ENCODE data around the gene F2R.

F2R gene

DNA sequence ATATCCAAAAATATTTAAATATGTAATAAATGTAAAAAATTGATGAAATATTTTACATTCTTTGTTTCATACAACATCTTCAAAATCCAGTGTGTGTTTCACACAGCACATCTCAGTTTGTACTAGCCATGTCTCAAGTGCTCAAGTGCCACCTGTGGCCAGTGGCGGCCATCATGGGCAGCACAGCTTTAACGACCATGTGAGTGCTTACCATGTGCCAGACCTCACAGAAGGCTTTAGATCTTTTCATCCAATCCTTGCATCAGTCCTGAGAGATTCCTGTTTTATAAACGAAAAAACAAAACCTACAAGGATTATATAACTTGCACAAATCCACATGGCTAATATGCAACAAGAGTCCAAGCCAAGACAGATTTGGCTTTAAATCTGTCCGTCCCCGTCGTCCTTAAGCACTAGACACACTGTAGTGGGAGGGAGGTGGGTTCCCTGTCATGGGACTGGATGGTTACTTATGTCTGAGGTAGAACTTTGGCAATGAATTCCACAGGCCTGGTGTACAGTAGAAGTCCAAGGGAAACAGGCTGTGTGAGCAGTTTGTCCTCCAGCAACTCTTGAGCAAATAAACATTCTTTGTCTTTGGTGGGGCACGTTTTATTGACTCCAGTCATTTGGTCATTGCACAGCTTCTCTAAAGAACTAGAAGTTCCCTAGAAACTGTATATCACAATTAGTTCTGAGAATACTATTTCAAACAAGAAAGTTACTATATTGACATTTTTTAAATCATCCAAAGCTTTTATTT is 25.0 kb upstream of the F2R start:
- no peak overlapping the region for H3K4me3 ChIP-seq (ENCODE audit: low read depth, low read length)
- TF ChIP-seq, protein P1, sequence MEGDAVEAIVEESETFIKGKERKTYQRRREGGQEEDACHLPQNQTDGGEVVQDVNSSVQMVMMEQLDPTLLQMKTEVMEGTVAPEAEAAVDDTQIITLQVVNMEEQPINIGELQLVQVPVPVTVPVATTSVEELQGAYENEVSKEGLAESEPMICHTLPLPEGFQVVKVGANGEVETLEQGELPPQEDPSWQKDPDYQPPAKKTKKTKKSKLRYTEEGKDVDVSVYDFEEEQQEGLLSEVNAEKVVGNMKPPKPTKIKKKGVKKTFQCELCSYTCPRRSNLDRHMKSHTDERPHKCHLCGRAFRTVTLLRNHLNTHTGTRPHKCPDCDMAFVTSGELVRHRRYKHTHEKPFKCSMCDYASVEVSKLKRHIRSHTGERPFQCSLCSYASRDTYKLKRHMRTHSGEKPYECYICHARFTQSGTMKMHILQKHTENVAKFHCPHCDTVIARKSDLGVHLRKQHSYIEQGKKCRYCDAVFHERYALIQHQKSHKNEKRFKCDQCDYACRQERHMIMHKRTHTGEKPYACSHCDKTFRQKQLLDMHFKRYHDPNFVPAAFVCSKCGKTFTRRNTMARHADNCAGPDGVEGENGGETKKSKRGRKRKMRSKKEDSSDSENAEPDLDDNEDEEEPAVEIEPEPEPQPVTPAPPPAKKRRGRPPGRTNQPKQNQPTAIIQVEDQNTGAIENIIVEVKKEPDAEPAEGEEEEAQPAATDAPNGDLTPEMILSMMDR (IDR thresholded peaks at IDR 0.05; ENCODE audit: borderline replicate concordance, insufficient read depth, low read depth, low read length): no peak

DNA sequence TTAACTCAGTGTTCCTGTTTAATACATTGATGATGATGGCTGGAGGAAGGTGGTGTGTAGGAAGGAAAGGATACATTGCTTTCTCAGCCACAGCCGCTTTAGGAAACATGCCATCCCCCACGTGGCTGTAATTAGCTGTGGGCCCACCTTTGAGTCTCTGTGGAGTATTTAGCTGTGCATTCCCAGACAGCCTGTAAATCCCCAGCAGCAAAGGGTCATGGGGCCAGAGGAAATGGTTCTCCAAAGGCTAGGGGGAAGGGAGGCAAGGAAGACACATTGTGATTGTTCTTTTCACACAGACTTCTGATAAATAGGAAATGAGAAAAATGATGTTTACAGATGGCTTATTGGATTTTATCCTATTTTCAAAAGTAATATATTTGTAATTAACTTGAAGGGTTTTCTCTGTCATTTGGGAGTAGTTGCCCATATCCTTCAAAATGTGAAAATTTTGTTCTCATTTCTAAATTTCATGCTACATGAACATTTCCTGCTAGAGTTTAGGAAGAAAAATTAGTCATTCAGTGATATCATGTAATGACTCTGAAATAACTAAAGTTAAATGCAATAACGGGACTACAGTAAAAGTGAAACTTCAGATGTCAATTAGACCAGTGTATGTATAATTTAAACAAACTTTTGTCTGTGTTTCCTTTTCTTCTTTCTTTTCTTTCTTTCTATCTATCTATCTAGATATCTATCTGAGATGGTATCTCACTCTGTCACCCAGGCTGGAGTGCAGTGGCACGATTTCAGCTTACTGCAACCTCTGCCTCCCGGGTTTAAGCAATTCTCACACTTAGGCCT is 24.3 kb upstream of the F2R start:
- TF ChIP-seq, protein P1 (IDR thresholded peaks at IDR 0.05; ENCODE audit: borderline replicate concordance, insufficient read depth, low read depth, low read length): no peak
- H3K4me3 ChIP-seq (ENCODE audit: low read depth, low read length): no peak overlapping the region

DNA sequence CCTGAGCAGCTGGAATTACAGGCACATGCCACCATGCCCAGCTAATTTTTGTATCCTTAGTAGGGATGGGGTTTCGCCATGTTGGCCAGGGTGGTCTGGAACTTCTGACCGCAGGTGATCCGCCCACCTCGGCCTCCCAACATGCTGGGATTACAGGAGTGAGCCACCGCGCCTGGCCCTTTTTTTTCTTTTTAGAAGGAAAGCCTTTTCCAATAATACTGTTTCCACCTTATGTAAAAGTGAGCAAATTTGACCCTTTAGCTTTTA is 23.7 kb upstream of the F2R start:
- TF ChIP-seq, protein P1 (IDR thresholded peaks at IDR 0.05; ENCODE audit: borderline replicate concordance, insufficient read depth, low read depth, low read length): no peak
- H3K4me3 ChIP-seq (ENCODE audit: low read depth, low read length): no peak overlapping the region

DNA sequence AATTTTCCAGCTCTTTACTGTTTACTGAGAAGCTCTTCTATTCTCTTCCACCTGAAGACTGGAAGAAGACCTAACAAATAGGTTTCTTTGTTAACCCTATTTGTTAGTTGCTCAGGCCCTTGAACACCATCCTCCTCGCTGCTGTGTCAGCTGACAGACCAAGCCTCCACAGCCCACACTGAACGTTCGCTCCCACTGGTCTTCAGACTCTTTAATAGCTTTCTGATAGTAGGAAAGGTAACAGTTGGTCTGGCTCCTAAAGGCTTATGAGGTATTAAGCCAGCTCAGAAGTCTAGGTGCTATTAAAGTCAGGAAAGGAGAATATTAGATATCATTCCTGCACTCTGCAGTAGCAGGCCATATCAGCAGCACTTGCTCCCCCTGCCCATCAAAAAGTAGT is 23.3 kb upstream of the F2R start:
- H3K4me3 ChIP-seq (ENCODE audit: low read depth, low read length): no peak overlapping the region
- TF ChIP-seq, protein P1 (IDR thresholded peaks at IDR 0.05; ENCODE audit: borderline replicate concordance, insufficient read depth, low read depth, low read length): no peak

DNA sequence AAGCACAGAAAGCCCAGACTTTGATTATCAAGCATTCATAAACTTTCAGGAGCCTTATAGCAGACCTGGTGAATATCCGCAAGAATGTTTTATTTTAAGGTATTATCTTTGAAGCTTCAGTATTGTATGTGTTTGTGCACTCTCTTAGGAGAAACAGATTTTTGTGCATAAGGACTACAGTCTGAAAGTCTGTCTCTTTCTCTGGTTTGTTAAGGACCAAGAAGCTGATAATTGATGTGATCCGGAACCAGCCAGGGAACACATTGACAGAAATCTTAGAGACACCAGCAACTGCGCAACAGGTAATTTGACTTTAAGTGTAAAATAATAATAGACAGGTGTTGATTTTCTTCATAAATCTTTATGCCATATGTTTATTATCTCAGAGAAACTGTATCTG is 22.8 kb upstream of the F2R start:
- TF ChIP-seq, protein P1 (IDR thresholded peaks at IDR 0.05; ENCODE audit: borderline replicate concordance, insufficient read depth, low read depth, low read length): no peak

DNA sequence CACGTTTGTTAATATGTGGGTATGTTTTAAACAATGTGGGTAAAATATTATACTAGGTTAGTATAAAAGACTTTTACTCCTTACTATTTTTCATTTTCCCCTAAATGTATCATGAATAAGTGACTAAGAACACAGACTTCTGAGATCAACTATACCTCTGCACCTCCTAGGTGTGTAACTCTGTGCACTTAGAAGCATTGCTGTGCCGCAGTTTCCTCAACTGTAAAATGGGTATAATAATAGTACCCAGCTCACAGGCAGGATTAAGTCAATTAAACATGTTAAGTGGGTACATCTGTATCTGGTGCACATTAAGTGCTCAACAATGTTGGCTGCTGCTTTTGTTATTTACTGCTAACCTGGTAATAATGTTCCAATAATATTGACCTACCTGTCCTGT is 21.6 kb upstream of the F2R start:
- H3K4me3 ChIP-seq (ENCODE audit: low read depth, low read length): no peak overlapping the region
- TF ChIP-seq, protein P1 (IDR thresholded peaks at IDR 0.05; ENCODE audit: borderline replicate concordance, insufficient read depth, low read depth, low read length): no peak

More for the DNA sequence above, 22.8 kb upstream of the F2R start:
- H3K4me3 ChIP-seq (ENCODE audit: low read depth, low read length): no peak overlapping the region

DNA sequence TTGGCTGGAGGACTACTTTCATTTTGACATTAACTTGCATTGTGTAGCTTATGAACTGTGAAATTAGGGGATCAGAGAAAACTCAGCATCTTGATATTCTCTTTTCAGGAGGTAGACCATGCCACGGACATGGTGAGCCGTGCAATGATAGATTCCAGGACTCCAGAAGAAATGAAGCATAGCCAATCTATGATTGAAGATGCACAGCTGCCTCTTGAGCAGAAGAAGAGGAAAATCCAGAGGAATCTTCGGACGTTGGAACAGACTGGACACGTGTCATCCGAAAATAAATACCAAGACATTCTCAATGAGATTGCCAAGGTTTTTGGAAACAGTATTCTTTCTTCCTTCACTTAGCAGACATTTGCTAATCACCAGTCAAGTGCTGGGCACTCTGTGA is 20.6 kb upstream of the F2R start:
- no peak overlapping the region for H3K4me3 ChIP-seq (ENCODE audit: low read depth, low read length)
- TF ChIP-seq, protein P1 (IDR thresholded peaks at IDR 0.05; ENCODE audit: borderline replicate concordance, insufficient read depth, low read depth, low read length): no peak

All from GM12875 (cell line).